Lower leg skin (tissue), 3 donors: ENCODE data around the gene HDGFL2.

ENCODE experiments used
- POLR2A ChIP-seq, 2 donors: fragments of 450-650 bp; IDR thresholded peaks; one replicate each; pipeline ENCODE4 v1.6.1; 2016 to 2017; ENCODE audit warnings: antibody characterized with exemption in 2 of 2, mild to moderate bottlenecking in 1 of 2, moderate library complexity in 1 of 2
- TF ChIP-seq, protein P1 (sequence below), 3 donors: fragments of 450-650 bp; IDR thresholded peaks; one replicate each; pipeline ENCODE4 v1.5.1; 2016; ENCODE audit warnings: antibody characterized with exemption in 3 of 3, mild to moderate bottlenecking in 3 of 3, moderate library complexity in 2 of 3

DNA sequence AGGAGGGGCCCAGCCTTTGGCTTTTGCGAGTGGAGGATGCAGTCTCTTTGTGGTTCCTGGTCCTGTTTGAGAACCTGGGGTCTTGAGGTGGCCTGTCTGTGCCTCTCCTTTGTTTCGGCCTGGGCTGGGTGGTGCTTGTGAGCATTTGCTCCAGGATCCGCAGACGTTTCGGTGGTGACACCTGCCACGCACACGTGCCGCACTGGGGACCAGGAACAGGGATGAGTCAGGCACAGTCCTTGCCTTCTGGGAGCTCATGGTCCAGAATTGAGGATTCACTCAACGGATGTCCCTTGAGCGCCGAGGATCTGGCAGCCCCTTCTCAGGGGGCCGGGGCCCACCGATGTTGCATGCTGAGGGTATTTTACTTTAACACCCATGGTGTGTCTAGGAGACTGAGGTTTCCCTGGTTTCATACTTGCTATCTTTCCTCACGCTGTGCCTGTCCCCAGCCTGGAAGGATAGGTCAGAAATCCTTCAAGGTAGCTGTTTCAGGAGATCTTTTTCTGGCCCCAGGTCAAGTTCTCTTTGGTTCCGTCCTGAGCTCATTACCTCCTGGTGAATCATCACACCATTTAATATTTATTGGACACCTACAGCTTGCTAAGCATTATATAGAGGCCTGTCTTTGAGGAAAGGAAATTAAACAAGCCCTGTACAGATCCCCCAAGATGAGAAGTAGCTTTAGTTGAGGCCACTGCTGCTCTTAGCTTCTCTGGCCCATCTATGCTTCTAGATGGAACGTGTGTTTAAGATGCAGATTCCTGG lies 5.1 kb downstream of the HDGFL2 start:
- TF ChIP-seq, protein P1, sequence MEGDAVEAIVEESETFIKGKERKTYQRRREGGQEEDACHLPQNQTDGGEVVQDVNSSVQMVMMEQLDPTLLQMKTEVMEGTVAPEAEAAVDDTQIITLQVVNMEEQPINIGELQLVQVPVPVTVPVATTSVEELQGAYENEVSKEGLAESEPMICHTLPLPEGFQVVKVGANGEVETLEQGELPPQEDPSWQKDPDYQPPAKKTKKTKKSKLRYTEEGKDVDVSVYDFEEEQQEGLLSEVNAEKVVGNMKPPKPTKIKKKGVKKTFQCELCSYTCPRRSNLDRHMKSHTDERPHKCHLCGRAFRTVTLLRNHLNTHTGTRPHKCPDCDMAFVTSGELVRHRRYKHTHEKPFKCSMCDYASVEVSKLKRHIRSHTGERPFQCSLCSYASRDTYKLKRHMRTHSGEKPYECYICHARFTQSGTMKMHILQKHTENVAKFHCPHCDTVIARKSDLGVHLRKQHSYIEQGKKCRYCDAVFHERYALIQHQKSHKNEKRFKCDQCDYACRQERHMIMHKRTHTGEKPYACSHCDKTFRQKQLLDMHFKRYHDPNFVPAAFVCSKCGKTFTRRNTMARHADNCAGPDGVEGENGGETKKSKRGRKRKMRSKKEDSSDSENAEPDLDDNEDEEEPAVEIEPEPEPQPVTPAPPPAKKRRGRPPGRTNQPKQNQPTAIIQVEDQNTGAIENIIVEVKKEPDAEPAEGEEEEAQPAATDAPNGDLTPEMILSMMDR (IDR thresholded peaks at IDR 0.05), result no peak
- TF ChIP-seq POLR2A (IDR thresholded peaks at IDR 0.05), result no peak
